ENCODE results near the gene SCYGR6.

DNA sequence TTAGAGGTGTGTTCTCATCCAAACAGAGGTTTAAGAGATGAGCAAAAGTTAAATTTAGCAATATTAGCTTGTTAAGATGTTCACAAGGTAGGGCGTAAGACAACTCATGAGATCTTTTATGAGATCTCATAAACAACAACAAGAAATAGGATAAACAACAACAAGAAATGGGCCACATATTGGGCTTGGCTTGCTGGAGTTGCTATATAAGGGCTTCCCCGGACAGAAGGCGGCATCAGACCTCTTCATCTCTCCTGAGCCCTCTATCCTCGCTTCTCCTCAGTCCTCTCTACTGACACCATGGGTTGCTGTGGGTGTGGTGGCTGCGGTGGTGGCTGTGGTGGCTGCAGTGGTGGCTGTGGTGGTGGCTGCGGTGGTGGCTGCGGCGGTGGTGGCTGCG is 21.0 kb upstream of the SCYGR6 start, which contains the start of gene SCYGR8:
- TF ChIP-seq, protein P1, sequence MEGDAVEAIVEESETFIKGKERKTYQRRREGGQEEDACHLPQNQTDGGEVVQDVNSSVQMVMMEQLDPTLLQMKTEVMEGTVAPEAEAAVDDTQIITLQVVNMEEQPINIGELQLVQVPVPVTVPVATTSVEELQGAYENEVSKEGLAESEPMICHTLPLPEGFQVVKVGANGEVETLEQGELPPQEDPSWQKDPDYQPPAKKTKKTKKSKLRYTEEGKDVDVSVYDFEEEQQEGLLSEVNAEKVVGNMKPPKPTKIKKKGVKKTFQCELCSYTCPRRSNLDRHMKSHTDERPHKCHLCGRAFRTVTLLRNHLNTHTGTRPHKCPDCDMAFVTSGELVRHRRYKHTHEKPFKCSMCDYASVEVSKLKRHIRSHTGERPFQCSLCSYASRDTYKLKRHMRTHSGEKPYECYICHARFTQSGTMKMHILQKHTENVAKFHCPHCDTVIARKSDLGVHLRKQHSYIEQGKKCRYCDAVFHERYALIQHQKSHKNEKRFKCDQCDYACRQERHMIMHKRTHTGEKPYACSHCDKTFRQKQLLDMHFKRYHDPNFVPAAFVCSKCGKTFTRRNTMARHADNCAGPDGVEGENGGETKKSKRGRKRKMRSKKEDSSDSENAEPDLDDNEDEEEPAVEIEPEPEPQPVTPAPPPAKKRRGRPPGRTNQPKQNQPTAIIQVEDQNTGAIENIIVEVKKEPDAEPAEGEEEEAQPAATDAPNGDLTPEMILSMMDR (IDR thresholded peaks at IDR 0.05 in 8 of 11, conservative IDR thresholded peaks at IDR 0.05 in 3 of 11) = no peak
- TF ChIP-seq POLR2AphosphoS5 (IDR thresholded peaks at IDR 0.05) = no peak
- no peak for TF ChIP-seq POLR2A (IDR thresholded peaks at IDR 0.05)

All from spleen (tissue), 7 donors.